ENCODE results near the gene LCN15.
"Not testable (repeated sequence)": the region's sequence is repeated elsewhere in the genome, so short reads cannot be mapped to it uniquely, and the experiment has no call there.

LCN15 gene

DNA sequence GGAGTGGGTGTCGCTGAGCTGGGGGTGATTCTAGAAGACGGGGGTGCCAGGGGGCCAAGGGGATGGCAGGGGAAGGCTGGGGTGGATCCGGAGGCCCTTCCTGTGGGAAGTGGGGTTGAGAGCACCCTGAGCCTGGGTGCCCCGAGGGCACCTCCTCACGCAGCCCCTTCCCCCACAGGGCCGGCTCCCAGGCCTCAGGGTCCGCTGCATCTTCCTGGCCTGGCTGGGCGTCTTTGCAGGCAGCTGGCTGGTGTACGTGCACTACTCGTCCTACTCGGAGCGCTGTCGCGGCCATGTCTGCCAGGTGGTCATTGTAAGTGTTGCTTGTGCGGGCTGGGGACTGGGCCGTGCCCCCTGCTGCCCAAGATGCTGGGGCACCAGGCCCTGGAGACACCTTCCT is 46.9 kb downstream of the LCN15 start:
- peaks cover 2 to 3% of the 10 kb centered on the region in 2 donors for H3K4me1 ChIP-seq (ENCODE audit: control insufficient read depth in 2 of 2, insufficient read depth in 2 of 2, low read length in 2 of 2)
- no peak overlapping the region for H3K27ac ChIP-seq (ENCODE audit: low read depth in 2 of 2, low read length in 2 of 2)
- H3K9ac ChIP-seq (ENCODE audit: low read depth in 1 of 2, low read length in 2 of 2) = no peak overlapping the region
- peaks cover 20 to 30% of the 10 kb centered on the region in 2 donors for H3K27me3 ChIP-seq (ENCODE audit: control insufficient read depth in 2 of 2, insufficient read depth in 2 of 2, low read length in 2 of 2)
- peaks cover 2% of the 10 kb centered on the region in 2 donors for H3K36me3 ChIP-seq (ENCODE audit: control insufficient read depth in 2 of 2, insufficient read depth in 2 of 2, low read length in 2 of 2)
- no peaks in the 10 kb centered on the region for H3K9me3 ChIP-seq (ENCODE audit: control insufficient read depth in 2 of 2, low read length in 2 of 2)
- H3K4me3 ChIP-seq (ENCODE audit: low read length in 2 of 2) = no peak overlapping the region

DNA sequence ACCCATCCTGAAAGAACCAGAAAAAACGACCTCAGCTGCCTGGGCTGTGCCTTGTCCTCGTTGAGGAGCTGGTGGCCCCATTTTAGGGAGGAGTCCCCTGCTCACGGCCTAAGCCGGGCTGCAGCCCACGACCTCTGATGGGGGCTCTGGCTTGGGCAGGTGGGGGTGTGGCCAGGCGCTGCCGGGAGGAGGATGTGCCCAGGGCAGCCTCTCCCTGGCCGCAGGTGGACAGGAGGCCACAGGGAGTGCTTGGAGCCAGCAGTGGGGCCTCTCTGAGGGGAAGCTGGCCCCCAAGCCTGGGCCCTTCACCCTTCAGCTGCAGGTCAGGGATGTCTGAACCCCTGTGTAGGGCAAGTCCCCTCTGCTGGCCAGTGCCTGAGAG is 49.4 kb downstream of the LCN15 start:
- H3K27me3 ChIP-seq (ENCODE audit: control insufficient read depth in 2 of 2, insufficient read depth in 2 of 2, low read length in 2 of 2) = peaks cover 22 to 31% of the 10 kb centered on the region in 2 donors
- H3K27ac ChIP-seq (ENCODE audit: low read depth in 2 of 2, low read length in 2 of 2) = peak overlapping the region in 1 of 2 donors; percentile 9
- H3K4me1 ChIP-seq (ENCODE audit: control insufficient read depth in 2 of 2, insufficient read depth in 2 of 2, low read length in 2 of 2) = peaks cover 2 to 3% of the 10 kb centered on the region in 2 donors
- H3K9ac ChIP-seq (ENCODE audit: low read depth in 1 of 2, low read length in 2 of 2) = no peak overlapping the region
- no peak overlapping the region for H3K4me3 ChIP-seq (ENCODE audit: low read length in 2 of 2)
- no peaks in the 10 kb centered on the region for H3K9me3 ChIP-seq (ENCODE audit: control insufficient read depth in 2 of 2, low read length in 2 of 2)
- no peaks in the 10 kb centered on the region for H3K36me3 ChIP-seq (ENCODE audit: control insufficient read depth in 2 of 2, insufficient read depth in 2 of 2, low read length in 2 of 2)

GRCh38 chr9:136714096-136714892 is 50.0 kb downstream of the LCN15 start:
- peak overlapping the region in 1 of 2 donors; percentile 23 for H3K27ac ChIP-seq (ENCODE audit: low read depth in 2 of 2, low read length in 2 of 2)
- no peak overlapping the region for H3K9ac ChIP-seq (ENCODE audit: low read depth in 1 of 2, low read length in 2 of 2)
- H3K27me3 ChIP-seq (ENCODE audit: control insufficient read depth in 2 of 2, insufficient read depth in 2 of 2, low read length in 2 of 2) = peaks cover 22 to 32% of the 10 kb centered on the region in 2 donors

DNA sequence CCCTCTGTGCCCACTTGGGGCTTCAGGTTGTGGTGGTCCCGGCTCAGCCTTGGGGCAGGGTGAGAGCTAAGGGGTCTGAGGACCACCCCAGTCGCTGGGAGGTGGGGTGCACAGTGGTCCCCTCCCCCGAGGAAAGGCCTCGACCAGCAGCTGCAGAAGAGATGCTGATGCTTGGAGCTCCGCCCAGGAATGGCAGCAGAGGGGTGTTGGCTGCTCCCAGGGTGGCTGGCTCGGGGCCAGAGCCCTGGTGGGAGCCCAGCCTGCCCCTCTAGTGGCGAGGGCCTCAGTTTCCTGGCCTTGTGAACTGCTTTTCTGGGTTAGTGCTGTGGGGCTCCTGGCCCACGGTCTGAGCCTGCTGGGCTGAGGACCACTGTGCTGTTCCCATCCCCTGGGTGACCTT is 50.8 kb downstream of the LCN15 start:
- Histone ChIP-seq H3K27ac (ENCODE audit: low read depth in 2 of 2, low read length in 2 of 2) (no peak overlapping the region), H3K9ac (ENCODE audit: low read depth in 1 of 2, low read length in 2 of 2) (no peak overlapping the region), H3K27me3 (ENCODE audit: control insufficient read depth in 2 of 2, insufficient read depth in 2 of 2, low read length in 2 of 2) (peaks cover 21 to 30% of the 10 kb centered on the region in 2 donors), H3K4me1 (ENCODE audit: control insufficient read depth in 2 of 2, insufficient read depth in 2 of 2, low read length in 2 of 2) (no peaks in the 10 kb centered on the region), H3K4me3 (ENCODE audit: low read length in 2 of 2) (no peak overlapping the region), H3K9me3 (ENCODE audit: control insufficient read depth in 2 of 2, low read length in 2 of 2) (no peaks in the 10 kb centered on the region), H3K36me3 (ENCODE audit: control insufficient read depth in 2 of 2, insufficient read depth in 2 of 2, low read length in 2 of 2) (no peaks in the 10 kb centered on the region)

More at GRCh38 chr9:136714096-136714892, 50.0 kb downstream of the LCN15 start:
- peaks cover under 1 to 3% of the 10 kb centered on the region in 2 donors for H3K4me1 ChIP-seq (ENCODE audit: control insufficient read depth in 2 of 2, insufficient read depth in 2 of 2, low read length in 2 of 2)
- H3K4me3 ChIP-seq (ENCODE audit: low read length in 2 of 2) = no peak overlapping the region
- H3K9me3 ChIP-seq (ENCODE audit: control insufficient read depth in 2 of 2, low read length in 2 of 2) = no peaks in the 10 kb centered on the region
- H3K36me3 ChIP-seq (ENCODE audit: control insufficient read depth in 2 of 2, insufficient read depth in 2 of 2, low read length in 2 of 2) = no peaks in the 10 kb centered on the region

DNA sequence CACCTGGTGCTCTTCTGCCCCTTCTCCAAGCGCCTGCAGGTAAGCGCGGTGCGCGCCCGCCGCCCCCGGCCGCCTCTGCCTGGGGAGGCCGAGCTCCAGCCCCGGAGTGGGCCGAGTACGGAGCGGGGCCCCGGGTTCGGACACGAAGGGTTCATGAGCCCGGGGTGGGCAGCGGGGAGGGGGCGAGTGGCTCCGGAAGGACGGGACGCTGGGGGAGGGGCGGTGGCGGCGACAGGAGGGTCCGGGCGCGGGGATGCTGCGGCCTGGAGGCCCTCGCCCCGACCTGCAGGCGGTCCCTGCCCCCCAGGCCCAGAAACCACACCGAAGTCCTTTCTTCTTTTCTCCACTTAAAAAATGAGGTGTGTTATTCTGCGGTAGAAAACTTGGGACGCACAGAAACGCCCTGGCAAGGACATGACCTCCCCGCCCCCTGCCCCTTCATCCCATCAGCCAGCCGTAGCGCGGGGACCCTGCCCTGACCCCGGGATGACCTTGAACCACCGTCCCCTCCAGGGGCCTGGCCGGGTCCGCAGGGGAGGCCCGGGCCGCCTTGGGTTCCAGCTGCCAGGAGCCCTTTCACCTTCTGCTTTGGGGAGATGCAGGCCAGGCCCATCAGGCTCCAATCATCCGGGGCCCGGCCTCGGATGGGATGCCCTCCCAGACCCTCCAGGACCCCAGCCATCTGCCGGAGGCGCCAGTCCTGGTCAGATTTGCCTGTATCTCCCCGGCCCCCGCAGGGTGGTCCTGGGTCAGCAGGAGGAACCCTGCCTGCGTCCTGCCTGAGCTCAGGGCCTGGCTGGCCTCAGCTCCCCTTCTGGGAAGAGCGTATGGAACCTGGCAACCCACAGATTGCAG is 51.4 kb downstream of the LCN15 start:
- H3K27me3 ChIP-seq (ENCODE audit: control insufficient read depth in 2 of 2, insufficient read depth in 2 of 2, low read length in 2 of 2) = peaks cover 17 to 26% of the 10 kb centered on the region in 2 donors

DNA sequence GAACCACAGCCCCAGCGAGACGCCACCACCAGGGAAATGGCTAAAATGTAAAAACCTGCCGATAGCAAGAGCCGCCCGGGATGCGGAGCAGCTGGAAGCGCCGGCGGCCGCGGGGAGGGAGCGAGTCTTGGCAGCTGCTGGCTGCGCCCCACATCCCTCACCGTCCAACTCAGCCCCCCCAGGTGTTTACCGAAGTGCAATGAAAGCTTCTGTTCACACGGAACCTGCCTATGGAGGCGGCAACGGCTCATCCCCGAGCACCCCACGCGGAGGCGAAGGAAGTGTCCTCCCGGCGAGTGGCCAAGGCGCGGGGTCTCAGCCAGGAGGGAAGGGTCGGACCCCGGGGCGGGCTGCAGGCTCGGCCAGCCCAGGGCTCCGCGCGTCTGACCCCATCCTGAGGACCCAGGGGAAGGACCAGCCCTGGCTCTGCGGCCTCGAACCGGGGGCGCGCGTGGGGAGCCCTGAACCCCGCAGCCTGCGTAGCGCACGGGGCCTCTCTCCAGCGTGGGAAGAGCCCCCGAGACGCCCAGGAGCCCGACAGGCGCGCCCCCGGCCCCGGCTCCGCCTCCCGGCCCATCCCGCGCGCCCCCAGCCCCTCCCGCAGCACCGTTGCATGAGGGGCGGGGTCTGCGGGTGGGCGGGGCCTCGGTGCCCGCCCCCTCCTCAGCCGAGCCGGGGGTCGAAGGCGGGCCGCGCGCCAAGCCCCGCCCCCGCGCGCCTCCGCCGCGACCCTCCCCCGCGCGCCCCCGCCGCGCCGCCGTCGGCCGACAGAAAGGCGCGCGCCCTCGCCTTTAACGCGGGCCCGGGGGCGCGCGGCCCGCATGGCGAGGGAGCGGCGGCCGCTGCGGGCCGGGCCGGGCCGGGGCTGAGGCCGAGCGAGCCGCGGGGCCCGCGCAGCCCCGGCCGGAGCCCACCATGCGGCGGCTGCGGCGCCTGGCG is 52.3 kb downstream of the LCN15 start, which contains the start of gene DIPK1B:
Gene DIPK1B (plus strand): TSS at position 822 of the 939 bp plus-strand sequence. CDS start 94 bp downstream, at position 916.
- peak within 1 kb of the TSS in 1 of 2 donors; percentile 5 for H3K4me3 ChIP-seq (ENCODE audit: low read length in 2 of 2)
- H3K4me1 ChIP-seq (ENCODE audit: control insufficient read depth in 2 of 2, insufficient read depth in 2 of 2, low read length in 2 of 2) = no peaks in the 10 kb centered on the region
- H3K27me3 ChIP-seq (ENCODE audit: control insufficient read depth in 2 of 2, insufficient read depth in 2 of 2, low read length in 2 of 2) = peaks cover 17 to 29% of the 10 kb centered on the region in 2 donors
- H3K9ac ChIP-seq (ENCODE audit: low read depth in 1 of 2, low read length in 2 of 2) = no peak within 1 kb of the TSS
- H3K36me3 ChIP-seq (ENCODE audit: control insufficient read depth in 2 of 2, insufficient read depth in 2 of 2, low read length in 2 of 2) = no peaks in the 10 kb centered on the region
- no peaks in the 10 kb centered on the region for H3K9me3 ChIP-seq (ENCODE audit: control insufficient read depth in 2 of 2, low read length in 2 of 2)
- H3K27ac ChIP-seq (ENCODE audit: low read depth in 2 of 2, low read length in 2 of 2) = no peak within 1 kb of the TSS

More for the DNA sequence above, 51.4 kb downstream of the LCN15 start:
- Histone ChIP-seq H3K4me3 (ENCODE audit: low read length in 2 of 2) (no peak overlapping the region), H3K36me3 (ENCODE audit: control insufficient read depth in 2 of 2, insufficient read depth in 2 of 2, low read length in 2 of 2) (no peaks in the 10 kb centered on the region), H3K9ac (ENCODE audit: low read depth in 1 of 2, low read length in 2 of 2) (no peak overlapping the region), H3K27ac (ENCODE audit: low read depth in 2 of 2, low read length in 2 of 2) (no peak overlapping the region), H3K9me3 (ENCODE audit: control insufficient read depth in 2 of 2, low read length in 2 of 2) (no peaks in the 10 kb centered on the region), H3K4me1 (ENCODE audit: control insufficient read depth in 2 of 2, insufficient read depth in 2 of 2, low read length in 2 of 2) (no peaks in the 10 kb centered on the region)

DNA sequence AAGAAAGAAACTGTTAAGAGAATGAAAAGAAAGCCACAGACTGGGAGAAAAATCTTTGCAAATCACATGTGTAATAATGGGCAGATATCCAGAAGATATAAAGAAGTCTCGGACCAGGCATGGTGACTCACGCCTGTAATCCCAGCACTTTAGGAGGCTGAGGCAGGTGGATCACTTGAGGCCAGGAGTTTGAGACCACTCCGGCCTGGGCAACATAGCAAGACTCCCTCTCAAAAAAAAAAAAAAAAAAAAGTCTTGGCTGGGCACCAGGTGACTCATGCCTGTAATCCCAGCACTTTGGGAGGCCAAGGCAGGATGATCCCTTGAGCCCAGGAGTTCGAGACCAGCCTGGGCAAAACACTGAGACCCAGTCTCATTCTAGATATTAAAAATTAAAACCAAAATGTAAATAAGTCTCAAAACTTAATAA is 53.1 kb downstream of the LCN15 start:
- peaks cover 17 to 29% of the 10 kb centered on the region in 2 donors for H3K27me3 ChIP-seq (ENCODE audit: control insufficient read depth in 2 of 2, insufficient read depth in 2 of 2, low read length in 2 of 2)
- H3K36me3 ChIP-seq (ENCODE audit: control insufficient read depth in 2 of 2, insufficient read depth in 2 of 2, low read length in 2 of 2); H3K9me3 ChIP-seq (ENCODE audit: control insufficient read depth in 2 of 2, low read length in 2 of 2); H3K9ac ChIP-seq (ENCODE audit: low read depth in 1 of 2, low read length in 2 of 2); H3K4me3 ChIP-seq (ENCODE audit: low read length in 2 of 2); H3K27ac ChIP-seq (ENCODE audit: low read depth in 2 of 2, low read length in 2 of 2); H3K4me1 ChIP-seq (ENCODE audit: control insufficient read depth in 2 of 2, insufficient read depth in 2 of 2, low read length in 2 of 2): not testable (repeated sequence)

GRCh38 chr9:136710543-136710942 is 53.8 kb downstream of the LCN15 start:
- no peaks in the 10 kb centered on the region for H3K4me1 ChIP-seq (ENCODE audit: control insufficient read depth in 2 of 2, insufficient read depth in 2 of 2, low read length in 2 of 2)
- H3K27ac ChIP-seq (ENCODE audit: low read depth in 2 of 2, low read length in 2 of 2) = no peak overlapping the region
- H3K36me3 ChIP-seq (ENCODE audit: control insufficient read depth in 2 of 2, insufficient read depth in 2 of 2, low read length in 2 of 2) = no peaks in the 10 kb centered on the region
- peaks cover 12 to 24% of the 10 kb centered on the region in 2 donors for H3K27me3 ChIP-seq (ENCODE audit: control insufficient read depth in 2 of 2, insufficient read depth in 2 of 2, low read length in 2 of 2)
- H3K4me3 ChIP-seq (ENCODE audit: low read length in 2 of 2) = no peak overlapping the region
- H3K9me3 ChIP-seq (ENCODE audit: control insufficient read depth in 2 of 2, low read length in 2 of 2) = no peaks in the 10 kb centered on the region
- no peak overlapping the region for H3K9ac ChIP-seq (ENCODE audit: low read depth in 1 of 2, low read length in 2 of 2)
